Measurements from ENCODE around the gene EPHB2.
A peak's percentile ranks its signal among the peaks of the same experiment; 100 is the strongest.

Gene EPHB2

GRCh38 chr1:22676916-22677583 lies 33.6 kb upstream of the EPHB2 start:
- Histone ChIP-seq H3K27me3 (ENCODE audit: control insufficient read depth, insufficient read depth, low read length) (peaks cover 61% of the 10 kb centered on the region), H3K9me3 (replicated peaks; ENCODE audit: low read length) (no peaks in the 10 kb centered on the region), H3K4me1 (ENCODE audit: control insufficient read depth, insufficient read depth, low read length) (no peaks in the 10 kb centered on the region), H3K9ac (ENCODE audit: low read depth, low read length) (no peak overlapping the region), H3K4me2 (ENCODE audit: low read length) (no peak overlapping the region), H3K36me3 (ENCODE audit: insufficient read depth, low read length) (no peaks in the 10 kb centered on the region), H3K4me3 (ENCODE audit: low read length) (no peak overlapping the region)

DNA sequence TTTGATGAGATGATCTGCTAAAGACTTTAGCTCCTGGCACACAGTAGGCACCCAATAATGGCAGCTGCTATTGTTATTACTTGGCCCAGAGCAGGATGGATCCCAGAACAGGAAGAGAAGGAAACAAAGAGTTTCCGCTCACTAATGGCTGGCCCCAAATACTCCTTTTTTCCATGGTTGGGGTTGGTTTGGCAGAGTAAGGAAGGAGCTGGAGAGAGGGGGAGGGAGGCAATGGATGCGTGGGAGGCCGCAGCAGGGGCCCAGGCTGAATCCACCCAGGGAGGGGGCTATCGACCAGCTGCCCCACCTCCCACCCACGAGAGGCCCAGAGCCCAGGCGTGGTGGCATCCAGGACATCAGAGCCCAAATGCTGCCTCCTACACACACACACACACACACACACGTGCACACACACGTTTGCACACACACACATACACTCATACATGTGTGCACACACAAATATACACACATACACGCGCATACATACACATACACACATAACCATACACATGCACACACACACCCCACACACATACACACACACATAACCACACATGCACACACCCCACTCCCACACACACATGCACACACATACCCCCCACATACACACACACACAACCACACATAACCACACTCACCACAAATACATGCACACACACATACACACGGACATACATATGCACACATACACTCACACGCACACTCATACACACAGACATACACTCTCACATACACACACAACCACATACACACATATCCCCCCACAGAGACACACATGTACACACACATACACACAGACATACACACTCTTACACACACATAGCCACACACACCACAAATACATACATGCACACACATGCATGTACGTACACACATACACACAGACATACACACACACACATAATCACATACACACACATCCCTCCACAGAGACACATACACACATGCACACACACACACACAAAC lies 32.4 kb upstream of the EPHB2 start:
- H3K4me1 ChIP-seq (ENCODE audit: control insufficient read depth, insufficient read depth, low read length): no peaks in the 10 kb centered on the region
- H3K4me2 ChIP-seq (ENCODE audit: low read length): no peak overlapping the region
- no peaks in the 10 kb centered on the region for H3K9me3 ChIP-seq (replicated peaks; ENCODE audit: low read length)
- peaks cover 60% of the 10 kb centered on the region for H3K27me3 ChIP-seq (ENCODE audit: control insufficient read depth, insufficient read depth, low read length)
- H3K36me3 ChIP-seq (ENCODE audit: insufficient read depth, low read length): no peaks in the 10 kb centered on the region
- H3K4me3 ChIP-seq (ENCODE audit: low read length): no peak overlapping the region
- H3K9ac ChIP-seq (ENCODE audit: low read depth, low read length): no peak overlapping the region

GRCh38 chr1:22680726-22681125 lies 29.9 kb upstream of the EPHB2 start:
- Histone ChIP-seq H3K36me3 (ENCODE audit: insufficient read depth, low read length) (no peaks in the 10 kb centered on the region), H3K9ac (ENCODE audit: low read depth, low read length) (no peak overlapping the region), H3K4me1 (ENCODE audit: control insufficient read depth, insufficient read depth, low read length) (no peaks in the 10 kb centered on the region), H3K4me2 (ENCODE audit: low read length) (no peak overlapping the region), H3K4me3 (ENCODE audit: low read length) (no peak overlapping the region), H3K9me3 (replicated peaks; ENCODE audit: low read length) (no peaks in the 10 kb centered on the region), H3K27me3 (ENCODE audit: control insufficient read depth, insufficient read depth, low read length) (peaks cover 62% of the 10 kb centered on the region)

- H3K9me3 ChIP-seq (replicated peaks; ENCODE audit: low read length): no peaks in the 10 kb centered on the region
- H3K36me3 ChIP-seq (ENCODE audit: insufficient read depth, low read length): no peaks in the 10 kb centered on the region
- H3K4me1 ChIP-seq (ENCODE audit: control insufficient read depth, insufficient read depth, low read length): no peaks in the 10 kb centered on the region
- H3K9ac ChIP-seq (ENCODE audit: low read depth, low read length): no peak overlapping the region
- peaks cover 64% of the 10 kb centered on the region for H3K27me3 ChIP-seq (ENCODE audit: control insufficient read depth, insufficient read depth, low read length)
- H3K4me3 ChIP-seq (ENCODE audit: low read length): no peak overlapping the region
- H3K4me2 ChIP-seq (ENCODE audit: low read length): no peak overlapping the region
These were observed 28.9 kb upstream of the EPHB2 start for GRCh38 chr1:22681556-22682276.

DNA sequence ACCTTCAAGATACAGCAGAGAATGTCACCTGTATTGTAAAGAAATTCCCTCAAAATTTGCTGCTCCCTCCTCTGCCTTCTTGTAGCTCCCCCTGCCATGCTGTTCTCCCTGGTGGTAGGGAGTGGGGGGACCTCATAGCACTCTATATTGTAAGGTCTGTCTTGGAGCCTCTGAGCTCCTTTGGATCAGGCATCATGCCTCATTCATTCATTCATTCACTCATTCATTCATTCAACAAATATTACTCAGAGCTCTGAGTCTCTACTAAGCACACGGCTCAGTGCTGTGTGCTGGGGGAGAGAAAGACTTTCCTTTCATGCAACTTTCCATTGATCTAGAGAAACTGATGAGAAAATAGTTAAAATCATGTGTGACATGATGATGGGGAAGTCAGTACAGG lies 27.1 kb upstream of the EPHB2 start:
- peaks cover 64% of the 10 kb centered on the region for H3K27me3 ChIP-seq (ENCODE audit: control insufficient read depth, insufficient read depth, low read length)

DNA sequence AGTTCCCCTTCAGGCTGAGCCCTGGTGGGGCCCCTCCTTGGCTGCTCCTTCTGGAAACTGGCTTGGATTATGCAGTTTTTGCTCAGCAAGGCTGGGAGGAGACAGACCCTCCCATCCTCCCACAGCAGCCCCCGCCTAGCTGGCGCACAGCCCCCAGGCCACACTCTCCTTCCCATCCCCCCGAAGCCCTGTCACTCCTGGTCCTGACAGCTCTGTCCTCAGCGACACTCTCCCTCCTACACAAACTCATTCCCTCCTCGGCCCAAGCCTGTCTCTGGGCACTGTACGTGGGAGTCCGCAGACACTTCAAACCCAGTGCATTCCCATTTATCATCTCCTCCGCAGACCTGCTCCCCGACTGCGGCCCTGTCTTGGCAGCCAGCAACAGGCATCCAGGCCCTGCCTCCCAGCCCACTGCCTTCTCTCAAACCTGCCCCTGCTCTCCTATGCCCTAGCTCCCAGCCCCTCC lies 25.0 kb upstream of the EPHB2 start:
- H3K4me1 ChIP-seq (ENCODE audit: control insufficient read depth, insufficient read depth, low read length): peaks cover 8% of the 10 kb centered on the region
- H3K9ac ChIP-seq (ENCODE audit: low read depth, low read length): no peak overlapping the region
- no peak overlapping the region for H3K4me2 ChIP-seq (ENCODE audit: low read length)
- no peaks in the 10 kb centered on the region for H3K36me3 ChIP-seq (ENCODE audit: insufficient read depth, low read length)
- peaks cover 55% of the 10 kb centered on the region for H3K27me3 ChIP-seq (ENCODE audit: control insufficient read depth, insufficient read depth, low read length)
- H3K9me3 ChIP-seq (replicated peaks; ENCODE audit: low read length): no peaks in the 10 kb centered on the region
- no peak overlapping the region for H3K4me3 ChIP-seq (ENCODE audit: low read length)

More for the DNA sequence above, 27.1 kb upstream of the EPHB2 start:
- H3K4me1 ChIP-seq (ENCODE audit: control insufficient read depth, insufficient read depth, low read length): no peaks in the 10 kb centered on the region
- no peak overlapping the region for H3K9ac ChIP-seq (ENCODE audit: low read depth, low read length)
- no peaks in the 10 kb centered on the region for H3K36me3 ChIP-seq (ENCODE audit: insufficient read depth, low read length)
- H3K4me3 ChIP-seq (ENCODE audit: low read length): no peak overlapping the region
- H3K9me3 ChIP-seq (replicated peaks; ENCODE audit: low read length): no peaks in the 10 kb centered on the region
- no peak overlapping the region for H3K4me2 ChIP-seq (ENCODE audit: low read length)

- peaks cover 8% of the 10 kb centered on the region for H3K4me1 ChIP-seq (ENCODE audit: control insufficient read depth, insufficient read depth, low read length)
- H3K27me3 ChIP-seq (ENCODE audit: control insufficient read depth, insufficient read depth, low read length): peaks cover 40% of the 10 kb centered on the region
- H3K36me3 ChIP-seq (ENCODE audit: insufficient read depth, low read length): no peaks in the 10 kb centered on the region
- no peaks in the 10 kb centered on the region for H3K9me3 ChIP-seq (replicated peaks; ENCODE audit: low read length)
- H3K4me3 ChIP-seq (ENCODE audit: low read length): no peak overlapping the region
- H3K9ac ChIP-seq (ENCODE audit: low read depth, low read length): no peak overlapping the region
- no peak overlapping the region for H3K4me2 ChIP-seq (ENCODE audit: low read length)
These were observed 23.4 kb upstream of the EPHB2 start for GRCh38 chr1:22687191-22687590.

DNA sequence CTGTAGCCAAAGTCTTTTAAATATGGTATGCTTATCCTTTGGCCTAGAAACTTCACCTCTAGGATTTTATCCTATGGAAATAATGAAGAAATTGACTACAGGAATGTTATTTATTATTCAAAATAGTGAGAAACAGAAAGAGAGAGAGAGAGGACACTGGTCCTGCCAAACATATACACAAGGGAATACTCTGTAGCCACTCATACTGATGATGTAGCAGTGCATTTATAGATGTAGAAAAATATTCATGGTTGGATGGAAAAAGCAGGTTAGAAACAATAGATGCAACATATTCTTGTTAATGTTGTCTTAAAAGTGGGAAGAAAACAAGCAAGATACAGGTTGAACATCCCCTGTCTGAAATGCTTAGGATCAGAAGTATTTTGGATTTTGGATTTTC lies 22.2 kb upstream of the EPHB2 start:
- H3K9me3 ChIP-seq (replicated peaks; ENCODE audit: low read length): no peaks in the 10 kb centered on the region

DNA sequence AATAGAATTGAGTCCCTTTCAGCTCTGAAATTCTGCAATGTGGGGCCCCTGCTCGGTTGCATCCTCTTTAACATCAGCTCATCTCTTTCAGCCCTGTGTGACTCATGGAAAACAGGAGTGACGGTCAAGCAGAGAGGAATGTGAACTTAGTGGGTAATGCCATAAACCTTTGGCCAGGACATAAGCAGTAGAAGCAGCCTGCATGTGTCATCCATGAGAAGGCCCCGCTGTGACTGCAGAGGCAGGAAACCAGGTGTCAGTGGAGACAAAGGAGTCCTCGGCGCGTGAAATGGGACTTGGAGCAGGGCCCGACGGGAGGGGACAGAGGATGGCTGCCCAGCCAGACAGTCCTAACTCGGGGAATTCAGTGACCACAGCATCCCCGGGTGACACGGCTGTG lies 21.1 kb upstream of the EPHB2 start:
- Histone ChIP-seq H3K4me3 (ENCODE audit: low read length) (peak overlapping the region; percentile 49), H3K27me3 (ENCODE audit: control insufficient read depth, insufficient read depth, low read length) (peaks cover 21% of the 10 kb centered on the region), H3K9me3 (replicated peaks; ENCODE audit: low read length) (no peaks in the 10 kb centered on the region), H3K36me3 (ENCODE audit: insufficient read depth, low read length) (no peaks in the 10 kb centered on the region), H3K4me1 (ENCODE audit: control insufficient read depth, insufficient read depth, low read length) (peaks cover 8% of the 10 kb centered on the region), H3K9ac (ENCODE audit: low read depth, low read length) (peak overlapping the region; percentile 42), H3K4me2 (ENCODE audit: low read length) (peak overlapping the region; percentile 69)

More for the DNA sequence above, 22.2 kb upstream of the EPHB2 start:
- Histone ChIP-seq H3K9ac (ENCODE audit: low read depth, low read length) (no peak overlapping the region), H3K27me3 (ENCODE audit: control insufficient read depth, insufficient read depth, low read length) (peaks cover 30% of the 10 kb centered on the region), H3K4me2 (ENCODE audit: low read length) (no peak overlapping the region), H3K4me1 (ENCODE audit: control insufficient read depth, insufficient read depth, low read length) (peaks cover 8% of the 10 kb centered on the region), H3K4me3 (ENCODE audit: low read length) (no peak overlapping the region), H3K36me3 (ENCODE audit: insufficient read depth, low read length) (no peaks in the 10 kb centered on the region)

DNA sequence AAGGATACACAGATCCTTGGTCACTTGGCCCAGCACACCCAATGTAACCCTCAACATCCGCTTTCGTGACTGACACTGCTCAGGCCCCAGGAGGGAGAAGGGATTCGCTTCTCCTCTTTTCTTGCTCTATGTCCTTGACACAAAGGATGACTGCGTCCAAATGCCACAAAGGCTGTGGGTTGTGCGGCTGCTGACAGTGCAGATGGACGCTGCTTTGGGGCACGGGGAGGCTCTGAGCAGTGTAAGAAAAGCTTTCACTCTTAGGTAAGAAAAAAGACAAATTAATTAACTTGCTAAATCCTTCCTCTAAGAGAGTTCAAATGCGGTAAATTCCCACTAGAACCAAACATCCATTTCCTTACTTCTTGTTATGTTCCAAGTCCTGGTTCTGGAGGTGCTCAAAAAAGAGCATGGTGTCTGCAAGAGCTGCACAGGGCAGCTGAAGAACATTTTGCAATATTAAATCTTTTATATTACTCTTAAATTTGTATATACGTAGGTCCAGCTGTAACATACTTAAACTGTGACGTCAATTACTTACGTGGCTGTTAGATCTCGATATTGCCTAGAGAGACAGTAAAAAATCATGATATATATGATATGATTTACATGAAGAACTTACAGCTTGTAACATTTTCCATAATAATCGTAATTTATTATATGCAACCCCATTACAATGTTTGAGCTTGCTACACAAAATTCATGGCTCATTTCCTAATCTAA lies 19.4 kb upstream of the EPHB2 start:
- Histone ChIP-seq H3K4me1 (ENCODE audit: control insufficient read depth, insufficient read depth, low read length) (peaks cover 8% of the 10 kb centered on the region), H3K9me3 (replicated peaks; ENCODE audit: low read length) (no peaks in the 10 kb centered on the region), H3K4me3 (ENCODE audit: low read length) (no peak overlapping the region), H3K9ac (ENCODE audit: low read depth, low read length) (no peak overlapping the region), H3K36me3 (ENCODE audit: insufficient read depth, low read length) (no peaks in the 10 kb centered on the region), H3K27me3 (ENCODE audit: control insufficient read depth, insufficient read depth, low read length) (peaks cover 6% of the 10 kb centered on the region), H3K4me2 (ENCODE audit: low read length) (no peak overlapping the region)

DNA sequence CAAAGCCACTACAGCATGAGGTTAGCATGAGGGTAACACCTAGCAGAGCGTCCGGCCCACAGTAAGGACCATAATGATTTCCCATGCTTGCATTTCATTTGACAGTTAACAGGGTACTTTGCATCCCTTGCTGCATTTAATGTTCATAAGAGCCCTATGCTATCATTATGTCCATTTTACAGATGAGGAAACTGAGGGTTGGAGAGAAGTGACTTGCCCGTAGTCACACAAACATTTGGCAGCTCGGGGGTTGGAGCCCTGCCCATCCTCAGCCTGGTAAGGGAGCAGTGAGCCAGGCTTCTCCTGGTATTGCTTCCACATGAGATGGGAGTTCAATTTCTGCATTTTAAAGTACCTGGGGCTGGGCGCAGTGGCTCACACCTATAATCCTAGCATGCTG lies 16.5 kb upstream of the EPHB2 start:
- no peak overlapping the region for H3K9ac ChIP-seq (ENCODE audit: low read depth, low read length)
- no peaks in the 10 kb centered on the region for H3K9me3 ChIP-seq (replicated peaks; ENCODE audit: low read length)
- no peaks in the 10 kb centered on the region for H3K36me3 ChIP-seq (ENCODE audit: insufficient read depth, low read length)

More for the DNA sequence above, 16.5 kb upstream of the EPHB2 start:
- no peak overlapping the region for H3K4me2 ChIP-seq (ENCODE audit: low read length)
- no peak overlapping the region for H3K4me3 ChIP-seq (ENCODE audit: low read length)
- peaks cover 8% of the 10 kb centered on the region for H3K4me1 ChIP-seq (ENCODE audit: control insufficient read depth, insufficient read depth, low read length)
- H3K27me3 ChIP-seq (ENCODE audit: control insufficient read depth, insufficient read depth, low read length): no peaks in the 10 kb centered on the region
